CD14-positive monocyte (primary cell): ENCODE results near the gene COMMD1. TPM values are rescaled to one million over a fixed set of nuclear protein-coding genes. Genes with fewer than 3 reads are reported as not detected.

Experiments used
- DNase-seq, 3 donors: peaks; one replicate each; pipeline ENCODE4 v3.0.0-alpha.2; 2011 to 2022
- H2AFZ ChIP-seq: 2 replicates; pipeline ENCODE4 v1.6.0; 2012; ENCODE audit warnings: mild to moderate bottlenecking, low read depth, low read length, inconsistent platforms; ENCODE audit not compliant: insufficient read depth, poor library complexity, severe bottlenecking
- H3K27ac ChIP-seq, 2 donors: 1 replicate in 1 of 2; 2 replicates in 1 of 2; pipeline ENCODE4 v1.5.1; 2012 to 2013; ENCODE audit warnings: low read length in 2 of 2, control low read depth in 1 of 2, inconsistent platforms in 1 of 2, low read depth in 1 of 2, mild to moderate bottlenecking in 1 of 2
- H3K27me3 ChIP-seq, 2 donors: one replicate each; pipeline versions ENCODE4 v1.6.0 to v1.6.1; 2011 to 2013; ENCODE audit warnings: low read length in 2 of 2; ENCODE audit not compliant: control insufficient read depth in 2 of 2, insufficient read depth in 2 of 2
- H3K36me3 ChIP-seq, 2 donors: replicated peaks in 1 of 2; 1 replicate in 1 of 2; 2 replicates in 1 of 2; pipeline versions ENCODE4 v1.5.1 to v1.6.1; 2012 to 2013; ENCODE audit warnings: low read length in 2 of 2, control low read depth in 1 of 2, inconsistent platforms in 1 of 2, mild to moderate bottlenecking in 1 of 2; ENCODE audit not compliant: insufficient read depth in 2 of 2, control insufficient read depth in 1 of 2
- H3K4me1 ChIP-seq, 2 donors: 1 replicate in 1 of 2; 2 replicates in 1 of 2; pipeline versions ENCODE4 v1.5.1 to v1.6.1; 2012 to 2013; ENCODE audit warnings: low read length in 2 of 2, control low read depth in 1 of 2, inconsistent platforms in 1 of 2, mild to moderate bottlenecking in 1 of 2, moderate library complexity in 1 of 2; ENCODE audit not compliant: insufficient read depth in 2 of 2, control insufficient read depth in 1 of 2
- H3K4me2 ChIP-seq: replicated peaks from 2 replicates; pipeline ENCODE3; 2012; ENCODE audit warnings: low read length, moderate library complexity, mild to moderate bottlenecking; ENCODE audit not compliant: poor library complexity, severe bottlenecking; ENCODE audit errors: extremely low read depth
- H3K4me3 ChIP-seq, 3 experiments: fragments of 200-600 bp in 1 of 3; sonication (generic) in 1 of 3; replicated peaks in 1 of 3; 1 replicate in 2 of 3; 2 replicates in 1 of 3; pipeline ENCODE4 v1.5.1; 2011 to 2013; ENCODE audit warnings: low read length in 3 of 3, mild to moderate bottlenecking in 3 of 3, control low read depth in 2 of 3, low read depth in 2 of 3, inconsistent platforms in 1 of 3, moderate library complexity in 1 of 3
- H3K79me2 ChIP-seq: 2 replicates; pipeline ENCODE4 v1.6.0; 2012; ENCODE audit warnings: mild to moderate bottlenecking, control low read depth, inconsistent platforms, low read length, moderate library complexity; ENCODE audit not compliant: insufficient read depth
- H3K9ac ChIP-seq: 2 replicates; pipeline ENCODE4 v1.6.0; 2017; ENCODE audit warnings: low read length, mild to moderate bottlenecking; ENCODE audit not compliant: insufficient read depth, poor library complexity, severe bottlenecking
- H3K9me3 ChIP-seq, 2 donors: replicated peaks in 1 of 2; 1 replicate in 1 of 2; 2 replicates in 1 of 2; pipeline versions ENCODE4 v1.5.1 to v1.6.1; 2012 to 2013; ENCODE audit warnings: low read length in 2 of 2, control low read depth in 1 of 2; ENCODE audit not compliant: control insufficient read depth in 1 of 2, insufficient read depth in 1 of 2
- H4K20me1 ChIP-seq: 2 replicates; pipeline ENCODE4 v1.6.0; 2012; ENCODE audit warnings: mild to moderate bottlenecking, low read length, control low read depth, moderate library complexity; ENCODE audit not compliant: insufficient read depth
- H3K27ac Mint-ChIP-seq, 7 donors: one replicate each; pipeline ENCODE4 v1.8.0; 2020; ENCODE audit warnings: mild to moderate bottlenecking in 7 of 7, mixed read lengths in 7 of 7, moderate library complexity in 6 of 7, inconsistent platforms in 2 of 7
- H3K27me3 Mint-ChIP-seq, 3 donors: one replicate each; pipeline ENCODE4 v1.8.0; 2021 to 2022; ENCODE audit warnings: low read depth in 3 of 3, mild to moderate bottlenecking in 3 of 3, mixed read lengths in 3 of 3, moderate library complexity in 3 of 3, inconsistent platforms in 1 of 3
- H3K36me3 Mint-ChIP-seq, 2 donors: one replicate each; pipeline ENCODE4 v1.8.0; 2020; ENCODE audit warnings: mixed read lengths in 2 of 2, inconsistent platforms in 1 of 2, mild to moderate bottlenecking in 1 of 2
- H3K4me1 Mint-ChIP-seq: one replicate; pipeline ENCODE4 v1.8.0; 2020; ENCODE audit warnings: mild to moderate bottlenecking, mixed read lengths
- H3K4me3 Mint-ChIP-seq, 2 donors: one replicate each; pipeline ENCODE4 v1.8.0; 2020; ENCODE audit warnings: mild to moderate bottlenecking in 2 of 2, mixed read lengths in 2 of 2, moderate library complexity in 1 of 2
- H3K9me3 Mint-ChIP-seq, 7 donors: one replicate each; pipeline ENCODE4 v1.8.0; 2020 to 2022; ENCODE audit warnings: mixed read lengths in 7 of 7, mild to moderate bottlenecking in 6 of 7, moderate library complexity in 6 of 7, inconsistent platforms in 2 of 7
- WGBS: methylation state at CpG from one replicate; pipeline ENCODE4 v1.1.5; 2013; ENCODE audit warnings: missing lambda C conversion rate; ENCODE audit not compliant: insufficient coverage; 5-methylcytosine and 5-hydroxymethylcytosine counted together
- intact Hi-C, 2 donors: fragments of 100-400 bp; cut with micrococcal nuclease; formaldehyde crosslinking; loops; one replicate each; pipeline versions ENCODE4 v1.15.0 to v1.15.1; 2023
- polyA plus RNA-seq, 3 donors: library from polyadenylated mRNA; depleted of rRNA in 1 of 3; unstranded in 2 of 3; stranded (reverse) in 1 of 3; fragments of 300-500 nt in 2 of 3; fragments of >200 nt in 1 of 3; fragmentation: Illumina TruSeq in 2 of 3; gene quantifications; 1 replicate in 2 of 3; 2 replicates in 1 of 3; pipeline ENCODE4 v1.2.3, GENCODE V29; 2012 to 2021
- TF ChIP-seq, protein P1 (sequence below): fragments of 200-600 bp; IDR thresholded peaks from one replicate; pipeline ENCODE4 v1.8.0; 2022; ENCODE audit warnings: antibody characterized with exemption, mild to moderate bottlenecking

Gene COMMD1
- polyA plus RNA-seq, 3 donors: 25.2 to 82.1 (median 70.7) TPM

DNA sequence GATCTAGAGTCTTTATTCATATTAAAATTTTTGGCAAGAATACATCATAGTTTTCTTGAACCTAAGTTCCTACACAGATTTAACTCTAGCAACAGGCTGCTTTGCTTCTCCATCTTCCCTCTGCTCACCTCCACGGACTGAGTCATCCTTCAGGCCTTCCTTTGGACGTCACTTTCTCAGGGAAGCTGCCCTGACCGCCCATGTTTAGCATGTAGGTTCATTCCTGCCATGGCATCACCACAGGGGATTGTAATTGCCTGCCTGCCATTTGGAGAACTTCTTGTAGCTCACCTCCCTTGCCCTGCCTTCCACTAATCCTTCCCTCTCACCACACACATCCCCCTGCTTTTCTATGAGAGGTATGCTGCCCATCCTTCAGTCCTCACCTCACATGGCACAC lies 246.5 kb downstream of the COMMD1 start:
- Histone ChIP-seq H3K79me2 (no peaks in the 10 kb centered on the region), H3K9me3 (peaks cover 0 to 4% of the 10 kb centered on the region in 2 donors), H3K4me1 (peaks cover 16 to 18% of the 10 kb centered on the region in 2 donors), H3K27ac (no peak overlapping the region), H3K36me3 (no peaks in the 10 kb centered on the region), H3K9ac (no peak overlapping the region), H3K4me2 (no peak overlapping the region), H4K20me1 (no peaks in the 10 kb centered on the region), H3K27me3 (no peaks in the 10 kb centered on the region), H2AFZ (no peak overlapping the region), H3K4me3 (no peak overlapping the region)
- intact Hi-C loops: no loop called here
- H3K36me3 Mint-ChIP-seq: peaks cover 0 to 3% of the 10 kb centered on the region in 2 donors
- DNase-seq: no peak
- H3K27me3 Mint-ChIP-seq: no peaks in the 10 kb centered on the region
- H3K4me1 Mint-ChIP-seq: peaks cover 28% of the 10 kb centered on the region
- H3K27ac Mint-ChIP-seq: peak overlapping the region in 3 of 7 donors; percentile 37 to 46 (median 38)
- H3K9me3 Mint-ChIP-seq: peaks cover 0 to 9% (median 2%) of the 10 kb centered on the region in 7 donors
- 86% methylated on average over 3 of the region's 3 CpGs for WGBS
- TF ChIP-seq, protein P1, sequence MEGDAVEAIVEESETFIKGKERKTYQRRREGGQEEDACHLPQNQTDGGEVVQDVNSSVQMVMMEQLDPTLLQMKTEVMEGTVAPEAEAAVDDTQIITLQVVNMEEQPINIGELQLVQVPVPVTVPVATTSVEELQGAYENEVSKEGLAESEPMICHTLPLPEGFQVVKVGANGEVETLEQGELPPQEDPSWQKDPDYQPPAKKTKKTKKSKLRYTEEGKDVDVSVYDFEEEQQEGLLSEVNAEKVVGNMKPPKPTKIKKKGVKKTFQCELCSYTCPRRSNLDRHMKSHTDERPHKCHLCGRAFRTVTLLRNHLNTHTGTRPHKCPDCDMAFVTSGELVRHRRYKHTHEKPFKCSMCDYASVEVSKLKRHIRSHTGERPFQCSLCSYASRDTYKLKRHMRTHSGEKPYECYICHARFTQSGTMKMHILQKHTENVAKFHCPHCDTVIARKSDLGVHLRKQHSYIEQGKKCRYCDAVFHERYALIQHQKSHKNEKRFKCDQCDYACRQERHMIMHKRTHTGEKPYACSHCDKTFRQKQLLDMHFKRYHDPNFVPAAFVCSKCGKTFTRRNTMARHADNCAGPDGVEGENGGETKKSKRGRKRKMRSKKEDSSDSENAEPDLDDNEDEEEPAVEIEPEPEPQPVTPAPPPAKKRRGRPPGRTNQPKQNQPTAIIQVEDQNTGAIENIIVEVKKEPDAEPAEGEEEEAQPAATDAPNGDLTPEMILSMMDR: no peak
- H3K4me3 Mint-ChIP-seq: no peak overlapping the region

- Histone ChIP-seq H3K27ac (no peak overlapping the region), H3K4me1 (peaks cover 13 to 18% of the 10 kb centered on the region in 2 donors), H3K4me3 (no peak overlapping the region), H2AFZ (no peak overlapping the region), H3K4me2 (no peak overlapping the region), H3K79me2 (no peaks in the 10 kb centered on the region), H4K20me1 (no peaks in the 10 kb centered on the region), H3K36me3 (no peaks in the 10 kb centered on the region), H3K9me3 (peaks cover 0 to 4% of the 10 kb centered on the region in 2 donors), H3K9ac (no peak overlapping the region), H3K27me3 (no peaks in the 10 kb centered on the region)
- no peaks in the 10 kb centered on the region for H3K27me3 Mint-ChIP-seq
- no peak for DNase-seq
- no peaks in the 10 kb centered on the region for H3K36me3 Mint-ChIP-seq
- intact Hi-C loops: no loop called here
- H3K4me3 Mint-ChIP-seq: no peak overlapping the region
- H3K9me3 Mint-ChIP-seq: peaks cover 0 to 9% (median 2%) of the 10 kb centered on the region in 7 donors
- TF ChIP-seq, protein P1: no peak
- H3K4me1 Mint-ChIP-seq: peaks cover 27% of the 10 kb centered on the region
- H3K27ac Mint-ChIP-seq: no peak overlapping the region
- WGBS: 100% methylated on average over 2 of the region's 6 CpGs
Observed at GRCh38 chr2:62156861-62157496, 251.5 kb downstream of the COMMD1 start.
